H1 (cell line): Measurements from ENCODE around the gene NELL2. TPM values are rescaled to one million over a fixed set of nuclear protein-coding genes. Genes with fewer than 3 reads are reported as not detected.

Experiments
- EP300 ChIP-seq, 2 experiments: IDR thresholded peaks; 1 replicate in 1 of 2; 2 replicates in 1 of 2; pipeline ENCODE4 v1.6.1; 2011 to 2012; ENCODE audit warnings: low read depth in 2 of 2, low read length in 2 of 2, mild to moderate bottlenecking in 2 of 2, borderline replicate concordance in 1 of 2, inconsistent platforms in 1 of 2, moderate library complexity in 1 of 2
- EZH2 ChIP-seq: fragments of 200-600 bp; sonication (generic); IDR thresholded peaks from 2 replicates; pipeline ENCODE4 v1.7.1; 2012; ENCODE audit warnings: low read depth, mild to moderate bottlenecking, moderate library complexity, low read length, inconsistent platforms; ENCODE audit not compliant: severe bottlenecking
- RFX5 ChIP-seq: IDR thresholded peaks from 2 replicates; pipeline ENCODE4 v1.6.1; 2011; ENCODE audit warnings: low read depth, low read length, improper control_type of control experiment, borderline replicate concordance
- RNF2 ChIP-seq: fragments of 200-900, 300-1000 bp; sonication (generic); IDR thresholded peaks from 2 replicates; pipeline ENCODE4 v1.7.1; 2016; ENCODE audit warnings: borderline replicate concordance, low read depth, mild to moderate bottlenecking, antibody characterized with exemption, low read length; ENCODE audit not compliant: poor library complexity, severe bottlenecking; ENCODE audit errors: missing control alignments
- SIX5 ChIP-seq: IDR thresholded peaks from 2 replicates; pipeline ENCODE4 v1.6.1; 2011; ENCODE audit warnings: mild to moderate bottlenecking, low read depth, low read length
- TBP ChIP-seq: IDR thresholded peaks from 2 replicates; pipeline ENCODE4 v1.6.1; 2011; ENCODE audit warnings: low read depth, low read length, improper control_type of control experiment
- YY1 ChIP-seq: IDR thresholded peaks from 2 replicates; pipeline ENCODE4 v1.6.1; 2011; ENCODE audit warnings: low read depth, mild to moderate bottlenecking, low read length
- polyA plus RNA-seq, 7 experiments: library from polyadenylated mRNA; depleted of rRNA in 3 of 7; stranded (reverse) in 5 of 7; unstranded in 2 of 7; fragments of >200 nt in 5 of 7; fragments of 200-250 nt in 2 of 7; gene quantifications; 1 replicate in 5 of 7; 2 replicates in 1 of 7; 4 replicates in 1 of 7; pipeline versions ENCODE4 v1.2.1 to v1.2.3, GENCODE V29; 2011 to 2013; ENCODE audit warnings: missing spikeins in 2 of 7, mixed read lengths in 2 of 7
- total RNA-seq: library from RNA; stranded (reverse); fragmentation: NEBNext Ultra II Directional; extraction: Animal tissue kit (Norgen Biotek cat#: 25700); gene quantifications from 2 replicates; pipeline ENCODE4 v1.2.1, GENCODE V29; 2021
- TF ChIP-seq, protein P1 (sequence below): fragments of 300-600 bp; sonication (generic); IDR thresholded peaks from 2 replicates; pipeline ENCODE4 v1.7.1; 2012; ENCODE audit warnings: low read length, moderate library complexity, mild to moderate bottlenecking, inconsistent platforms; ENCODE audit not compliant: insufficient replicate concordance
- TF ChIP-seq, protein P2 (sequence below): IDR thresholded peaks from 2 replicates; pipeline ENCODE4 v1.6.1; 2012; ENCODE audit warnings: inconsistent platforms
- TF ChIP-seq, protein P3 (sequence below): IDR thresholded peaks from 2 replicates; pipeline ENCODE4 v1.6.1; 2011; ENCODE audit warnings: low read length, improper control_type of control experiment

The NELL2 gene
- total and polyA plus RNA-seq, 2 of the 8 experiments (the other 6 are each of a cell fraction or from before 2014, with no cell fraction given): 54.2 to 56.8 TPM

DNA sequence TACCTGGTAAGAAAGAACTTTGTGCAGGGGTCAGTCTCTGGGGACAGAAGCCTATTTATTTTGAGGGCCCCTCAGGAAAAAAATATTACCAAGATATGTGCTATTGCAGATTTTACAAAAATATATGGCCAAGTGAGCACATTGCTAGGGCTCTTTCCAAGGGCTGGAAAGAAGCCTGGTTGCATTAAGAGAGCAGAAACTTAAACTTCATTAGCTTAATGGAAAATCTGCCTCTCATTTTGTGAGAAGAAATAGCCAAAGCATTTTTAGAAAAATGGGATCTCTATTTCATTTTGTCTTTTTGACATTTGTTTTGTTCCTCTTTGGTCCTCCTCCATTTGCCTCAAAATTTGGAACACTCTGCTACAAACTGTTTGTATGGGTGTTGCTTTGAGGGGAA is 283.5 kb downstream of the NELL2 start (continued):
- TF ChIP-seq, protein P1, sequence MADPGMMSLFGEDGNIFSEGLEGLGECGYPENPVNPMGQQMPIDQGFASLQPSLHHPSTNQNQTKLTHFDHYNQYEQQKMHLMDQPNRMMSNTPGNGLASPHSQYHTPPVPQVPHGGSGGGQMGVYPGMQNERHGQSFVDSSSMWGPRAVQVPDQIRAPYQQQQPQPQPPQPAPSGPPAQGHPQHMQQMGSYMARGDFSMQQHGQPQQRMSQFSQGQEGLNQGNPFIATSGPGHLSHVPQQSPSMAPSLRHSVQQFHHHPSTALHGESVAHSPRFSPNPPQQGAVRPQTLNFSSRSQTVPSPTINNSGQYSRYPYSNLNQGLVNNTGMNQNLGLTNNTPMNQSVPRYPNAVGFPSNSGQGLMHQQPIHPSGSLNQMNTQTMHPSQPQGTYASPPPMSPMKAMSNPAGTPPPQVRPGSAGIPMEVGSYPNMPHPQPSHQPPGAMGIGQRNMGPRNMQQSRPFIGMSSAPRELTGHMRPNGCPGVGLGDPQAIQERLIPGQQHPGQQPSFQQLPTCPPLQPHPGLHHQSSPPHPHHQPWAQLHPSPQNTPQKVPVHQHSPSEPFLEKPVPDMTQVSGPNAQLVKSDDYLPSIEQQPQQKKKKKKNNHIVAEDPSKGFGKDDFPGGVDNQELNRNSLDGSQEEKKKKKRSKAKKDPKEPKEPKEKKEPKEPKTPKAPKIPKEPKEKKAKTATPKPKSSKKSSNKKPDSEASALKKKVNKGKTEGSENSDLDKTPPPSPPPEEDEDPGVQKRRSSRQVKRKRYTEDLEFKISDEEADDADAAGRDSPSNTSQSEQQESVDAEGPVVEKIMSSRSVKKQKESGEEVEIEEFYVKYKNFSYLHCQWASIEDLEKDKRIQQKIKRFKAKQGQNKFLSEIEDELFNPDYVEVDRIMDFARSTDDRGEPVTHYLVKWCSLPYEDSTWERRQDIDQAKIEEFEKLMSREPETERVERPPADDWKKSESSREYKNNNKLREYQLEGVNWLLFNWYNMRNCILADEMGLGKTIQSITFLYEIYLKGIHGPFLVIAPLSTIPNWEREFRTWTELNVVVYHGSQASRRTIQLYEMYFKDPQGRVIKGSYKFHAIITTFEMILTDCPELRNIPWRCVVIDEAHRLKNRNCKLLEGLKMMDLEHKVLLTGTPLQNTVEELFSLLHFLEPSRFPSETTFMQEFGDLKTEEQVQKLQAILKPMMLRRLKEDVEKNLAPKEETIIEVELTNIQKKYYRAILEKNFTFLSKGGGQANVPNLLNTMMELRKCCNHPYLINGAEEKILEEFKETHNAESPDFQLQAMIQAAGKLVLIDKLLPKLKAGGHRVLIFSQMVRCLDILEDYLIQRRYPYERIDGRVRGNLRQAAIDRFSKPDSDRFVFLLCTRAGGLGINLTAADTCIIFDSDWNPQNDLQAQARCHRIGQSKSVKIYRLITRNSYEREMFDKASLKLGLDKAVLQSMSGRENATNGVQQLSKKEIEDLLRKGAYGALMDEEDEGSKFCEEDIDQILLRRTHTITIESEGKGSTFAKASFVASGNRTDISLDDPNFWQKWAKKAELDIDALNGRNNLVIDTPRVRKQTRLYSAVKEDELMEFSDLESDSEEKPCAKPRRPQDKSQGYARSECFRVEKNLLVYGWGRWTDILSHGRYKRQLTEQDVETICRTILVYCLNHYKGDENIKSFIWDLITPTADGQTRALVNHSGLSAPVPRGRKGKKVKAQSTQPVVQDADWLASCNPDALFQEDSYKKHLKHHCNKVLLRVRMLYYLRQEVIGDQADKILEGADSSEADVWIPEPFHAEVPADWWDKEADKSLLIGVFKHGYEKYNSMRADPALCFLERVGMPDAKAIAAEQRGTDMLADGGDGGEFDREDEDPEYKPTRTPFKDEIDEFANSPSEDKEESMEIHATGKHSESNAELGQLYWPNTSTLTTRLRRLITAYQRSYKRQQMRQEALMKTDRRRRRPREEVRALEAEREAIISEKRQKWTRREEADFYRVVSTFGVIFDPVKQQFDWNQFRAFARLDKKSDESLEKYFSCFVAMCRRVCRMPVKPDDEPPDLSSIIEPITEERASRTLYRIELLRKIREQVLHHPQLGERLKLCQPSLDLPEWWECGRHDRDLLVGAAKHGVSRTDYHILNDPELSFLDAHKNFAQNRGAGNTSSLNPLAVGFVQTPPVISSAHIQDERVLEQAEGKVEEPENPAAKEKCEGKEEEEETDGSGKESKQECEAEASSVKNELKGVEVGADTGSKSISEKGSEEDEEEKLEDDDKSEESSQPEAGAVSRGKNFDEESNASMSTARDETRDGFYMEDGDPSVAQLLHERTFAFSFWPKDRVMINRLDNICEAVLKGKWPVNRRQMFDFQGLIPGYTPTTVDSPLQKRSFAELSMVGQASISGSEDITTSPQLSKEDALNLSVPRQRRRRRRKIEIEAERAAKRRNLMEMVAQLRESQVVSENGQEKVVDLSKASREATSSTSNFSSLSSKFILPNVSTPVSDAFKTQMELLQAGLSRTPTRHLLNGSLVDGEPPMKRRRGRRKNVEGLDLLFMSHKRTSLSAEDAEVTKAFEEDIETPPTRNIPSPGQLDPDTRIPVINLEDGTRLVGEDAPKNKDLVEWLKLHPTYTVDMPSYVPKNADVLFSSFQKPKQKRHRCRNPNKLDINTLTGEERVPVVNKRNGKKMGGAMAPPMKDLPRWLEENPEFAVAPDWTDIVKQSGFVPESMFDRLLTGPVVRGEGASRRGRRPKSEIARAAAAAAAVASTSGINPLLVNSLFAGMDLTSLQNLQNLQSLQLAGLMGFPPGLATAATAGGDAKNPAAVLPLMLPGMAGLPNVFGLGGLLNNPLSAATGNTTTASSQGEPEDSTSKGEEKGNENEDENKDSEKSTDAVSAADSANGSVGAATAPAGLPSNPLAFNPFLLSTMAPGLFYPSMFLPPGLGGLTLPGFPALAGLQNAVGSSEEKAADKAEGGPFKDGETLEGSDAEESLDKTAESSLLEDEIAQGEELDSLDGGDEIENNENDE: no peak
- TF ChIP-seq RFX5 (no peak), YY1 (no peak), SIX5 (no peak), RNF2 (no peak), EZH2 (no peak), EP300 (IDR thresholded peaks at IDR 0.05; ENCODE audit: borderline replicate concordance in 1 of 2, low read depth in 2 of 2, low read length in 2 of 2) (no peak), TBP (no peak)
- TF ChIP-seq, protein P2, sequence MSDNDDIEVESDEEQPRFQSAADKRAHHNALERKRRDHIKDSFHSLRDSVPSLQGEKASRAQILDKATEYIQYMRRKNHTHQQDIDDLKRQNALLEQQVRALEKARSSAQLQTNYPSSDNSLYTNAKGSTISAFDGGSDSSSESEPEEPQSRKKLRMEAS: no peak
- TF ChIP-seq, protein P3, sequence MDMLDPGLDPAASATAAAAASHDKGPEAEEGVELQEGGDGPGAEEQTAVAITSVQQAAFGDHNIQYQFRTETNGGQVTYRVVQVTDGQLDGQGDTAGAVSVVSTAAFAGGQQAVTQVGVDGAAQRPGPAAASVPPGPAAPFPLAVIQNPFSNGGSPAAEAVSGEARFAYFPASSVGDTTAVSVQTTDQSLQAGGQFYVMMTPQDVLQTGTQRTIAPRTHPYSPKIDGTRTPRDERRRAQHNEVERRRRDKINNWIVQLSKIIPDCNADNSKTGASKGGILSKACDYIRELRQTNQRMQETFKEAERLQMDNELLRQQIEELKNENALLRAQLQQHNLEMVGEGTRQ: no peak
